IPS DF 4.7 (cell line): ENCODE results near the gene CYP21A2.
"Not testable (repeated sequence)": the region's sequence is repeated elsewhere in the genome, so short reads cannot be mapped to it uniquely, and the experiment has no call there.

ENCODE experiments used
- DNase-seq: peaks from one replicate; pipeline ENCODE4 v3.0.0-alpha.2; 2013; ENCODE audit warnings: low spot score; ENCODE audit errors: extremely low read depth

The CYP21A2 gene

DNA sequence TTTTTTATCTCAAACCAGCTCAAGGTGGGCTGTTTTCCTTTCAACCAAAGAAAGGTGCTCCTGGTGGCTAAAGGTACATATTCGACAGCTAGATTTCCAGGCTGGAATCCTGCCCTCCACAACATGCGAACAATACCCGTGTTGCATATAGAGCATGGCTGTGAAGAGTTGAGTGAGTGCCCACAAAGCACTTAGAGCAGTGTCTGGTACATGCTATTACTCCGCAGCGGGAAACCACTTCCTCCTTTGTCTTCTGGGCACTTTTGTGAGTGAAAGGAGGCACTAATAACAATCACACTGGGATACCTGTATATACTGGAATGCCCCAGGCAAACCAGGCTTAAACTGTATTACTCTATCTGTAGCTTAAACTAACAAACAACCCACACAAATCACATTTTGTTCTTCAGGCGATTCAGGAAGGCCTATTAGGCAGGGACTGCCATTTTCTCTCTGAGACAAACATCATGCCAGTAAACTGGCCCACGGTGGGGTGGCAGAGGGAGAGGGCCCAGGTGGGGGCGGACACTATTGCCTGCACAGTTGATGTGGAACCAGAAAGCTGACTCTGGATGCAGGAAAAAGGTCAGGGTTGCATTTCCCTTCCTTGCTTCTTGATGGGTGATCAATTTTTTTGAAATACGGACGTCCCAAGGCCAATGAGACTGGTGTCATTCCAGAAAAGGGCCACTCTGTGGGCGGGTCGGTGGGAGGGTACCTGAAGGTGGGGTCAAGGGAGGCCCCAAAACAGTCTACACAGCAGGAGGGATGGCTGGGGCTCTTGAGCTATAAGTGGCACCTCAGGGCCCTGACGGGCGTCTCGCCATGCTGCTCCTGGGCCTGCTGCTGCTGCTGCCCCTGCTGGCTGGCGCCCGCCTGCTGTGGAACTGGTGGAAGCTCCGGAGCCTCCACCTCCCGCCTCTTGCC lies at the start of gene CYP21A2:
CYP21A2 (plus strand) TSS at position 818 of the 927 bp plus-strand sequence; CDS start at position 826, 8 bp downstream.
- DNase-seq: not testable (repeated sequence)

DNA sequence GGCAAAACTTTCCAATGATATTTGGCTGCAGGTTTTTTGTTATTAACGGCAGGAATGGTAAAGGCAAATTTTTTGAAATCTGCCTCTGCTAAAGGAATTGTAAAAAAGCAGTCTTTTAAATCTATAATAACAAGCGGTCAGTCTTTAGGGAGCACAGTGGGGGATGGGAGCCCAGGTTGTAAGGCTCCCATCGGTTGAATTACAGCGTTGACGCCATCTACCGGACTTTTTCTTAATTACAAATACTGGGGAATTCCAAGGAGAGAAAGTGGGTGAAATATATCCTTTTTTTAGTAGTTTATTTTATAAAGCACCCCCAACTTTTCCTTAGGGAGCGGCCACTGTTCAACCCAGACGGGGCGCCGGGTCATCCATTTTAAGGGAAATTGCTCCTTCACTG lies 48.9 kb upstream of the CYP21A2 start:
- not testable (repeated sequence) for DNase-seq

DNA sequence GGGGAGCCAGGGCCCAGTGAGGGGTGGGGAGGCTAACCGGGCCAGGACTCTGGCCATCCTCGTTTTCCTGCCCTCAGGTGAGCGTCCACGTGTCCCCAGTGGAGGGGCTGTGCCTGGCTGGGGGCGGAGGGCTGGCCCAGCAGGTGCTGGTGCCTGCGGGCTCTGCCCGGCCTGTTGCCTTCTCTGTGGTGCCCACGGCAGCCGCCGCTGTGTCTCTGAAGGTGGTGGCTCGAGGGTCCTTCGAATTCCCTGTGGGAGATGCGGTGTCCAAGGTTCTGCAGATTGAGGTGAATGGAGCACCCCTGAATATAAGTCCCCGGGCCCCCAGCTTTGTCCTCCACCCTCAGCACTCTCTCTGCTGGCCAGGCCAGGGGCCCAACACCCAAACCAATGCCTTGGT lies 43.8 kb upstream of the CYP21A2 start:
- not testable (repeated sequence) for DNase-seq

- DNase-seq: not testable (repeated sequence)
Measured at GRCh38 chr6:31996385-31996784, 41.8 kb upstream of the CYP21A2 start.

DNA sequence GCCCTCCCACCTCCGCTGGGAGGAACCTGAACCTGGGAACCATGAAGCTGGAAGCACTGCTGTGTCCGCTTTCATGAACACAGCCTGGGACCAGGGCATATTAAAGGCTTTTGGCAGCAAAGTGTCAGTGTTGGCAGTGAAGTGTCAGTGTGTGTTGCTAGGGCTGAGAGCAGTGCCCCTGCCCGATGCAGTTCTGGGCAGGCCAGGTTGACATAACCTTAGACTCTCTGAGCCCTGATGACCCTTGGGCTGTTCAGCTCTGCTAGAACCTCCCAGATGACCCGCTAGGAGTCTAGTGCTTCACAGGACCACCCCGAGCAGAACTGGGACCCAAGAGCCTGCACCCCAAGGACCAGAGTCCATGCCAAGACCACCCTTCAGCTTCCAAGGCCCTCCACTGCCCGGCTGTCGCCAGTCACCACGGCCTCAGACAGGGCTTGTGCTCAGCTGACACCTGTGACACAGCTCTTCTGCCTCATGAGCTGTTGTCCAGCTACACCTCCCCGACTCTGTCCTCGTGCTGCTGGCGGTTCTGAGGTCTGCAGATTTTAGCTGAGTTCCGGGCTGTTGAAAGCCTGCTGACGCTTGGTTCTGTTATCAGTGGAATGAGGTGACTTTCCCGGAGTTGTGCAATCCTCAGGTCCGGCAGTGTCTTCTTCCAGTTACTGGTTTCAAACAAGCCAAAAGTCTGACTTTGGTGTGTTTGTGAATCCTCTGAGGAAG lies 35.5 kb upstream of the CYP21A2 start:
- not testable (repeated sequence) for DNase-seq

DNA sequence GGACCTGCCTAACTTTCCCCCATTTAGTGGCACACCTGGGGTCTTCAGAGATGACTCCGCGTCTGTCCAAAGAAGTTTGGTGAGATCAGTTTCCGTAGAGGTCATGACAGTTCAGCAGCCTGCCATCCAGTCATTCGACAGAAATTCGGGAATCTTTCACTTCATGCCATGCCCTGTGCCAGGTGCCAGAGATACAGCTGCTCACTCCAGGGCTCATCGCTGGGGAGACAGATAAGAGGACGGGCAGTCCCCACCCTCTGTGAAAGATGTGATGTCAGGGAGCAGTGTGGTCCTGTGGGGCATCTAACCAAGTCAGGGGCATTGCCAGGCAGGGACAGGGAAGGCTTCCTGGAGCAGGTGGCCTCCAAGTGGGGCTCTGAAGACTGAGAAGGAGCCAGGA lies 34.9 kb upstream of the CYP21A2 start:
- not testable (repeated sequence) for DNase-seq

GRCh38 chr6:32004393-32004792 lies 33.8 kb upstream of the CYP21A2 start:
- not testable (repeated sequence) for DNase-seq

DNA sequence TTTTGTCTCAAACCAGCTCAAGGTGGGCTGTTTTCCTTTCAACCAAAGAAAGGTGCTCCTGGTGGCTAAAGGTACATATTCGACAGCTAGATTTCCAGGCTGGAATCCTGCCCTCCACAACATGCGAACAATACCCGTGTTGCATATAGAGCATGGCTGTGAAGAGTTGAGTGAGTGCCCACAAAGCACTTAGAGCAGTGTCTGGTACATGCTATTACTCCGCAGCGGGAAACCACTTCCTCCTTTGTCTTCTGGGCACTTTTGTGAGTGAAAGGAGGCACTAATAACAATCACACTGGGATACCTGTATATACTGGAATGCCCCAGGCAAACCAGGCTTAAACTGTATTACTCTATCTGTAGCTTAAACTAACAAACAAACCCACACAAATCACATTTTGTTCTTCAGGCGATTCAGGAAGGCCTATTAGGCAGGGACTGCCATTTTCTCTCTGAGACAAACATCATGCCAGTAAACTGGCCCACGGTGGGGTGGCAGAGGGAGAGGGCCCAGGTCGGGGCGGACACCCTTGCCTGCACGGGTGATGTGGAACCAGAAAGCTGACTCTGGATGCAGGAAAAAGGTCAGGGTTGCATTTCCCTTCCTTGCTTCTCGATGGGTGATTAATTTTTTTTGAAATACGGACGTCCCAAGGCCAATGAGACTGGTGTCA lies 33.2 kb upstream of the CYP21A2 start:
- DNase-seq: not testable (repeated sequence)

GRCh38 chr6:32005538-32005880 lies 32.7 kb upstream of the CYP21A2 start:
- not testable (repeated sequence) for DNase-seq

DNA sequence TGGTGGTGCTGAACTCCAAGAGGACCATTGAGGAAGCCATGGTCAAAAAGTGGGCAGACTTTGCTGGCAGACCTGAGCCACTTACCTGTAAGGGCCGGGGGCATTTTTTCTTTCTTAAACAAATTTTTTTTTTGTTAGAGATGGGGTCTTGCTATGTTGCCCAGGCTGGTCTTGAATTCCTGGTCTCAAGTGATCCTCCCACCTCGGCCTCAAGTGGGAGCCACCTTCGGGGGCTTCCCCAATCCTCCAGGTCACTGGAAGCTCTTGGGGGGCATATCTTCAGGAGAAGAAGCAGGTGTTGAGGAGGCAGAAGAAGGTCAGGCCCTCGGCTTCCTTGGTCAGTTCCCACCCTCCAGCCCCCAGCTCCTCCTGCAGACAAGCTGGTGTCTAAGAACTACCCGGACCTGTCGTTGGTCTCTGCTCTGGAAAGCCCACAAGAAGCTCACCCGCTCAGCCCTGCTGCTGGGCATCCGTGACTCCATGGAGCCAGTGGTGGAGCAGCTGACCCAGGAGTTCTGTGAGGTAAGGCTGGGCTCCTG lies 32.2 kb upstream of the CYP21A2 start:
- not testable (repeated sequence) for DNase-seq

DNA sequence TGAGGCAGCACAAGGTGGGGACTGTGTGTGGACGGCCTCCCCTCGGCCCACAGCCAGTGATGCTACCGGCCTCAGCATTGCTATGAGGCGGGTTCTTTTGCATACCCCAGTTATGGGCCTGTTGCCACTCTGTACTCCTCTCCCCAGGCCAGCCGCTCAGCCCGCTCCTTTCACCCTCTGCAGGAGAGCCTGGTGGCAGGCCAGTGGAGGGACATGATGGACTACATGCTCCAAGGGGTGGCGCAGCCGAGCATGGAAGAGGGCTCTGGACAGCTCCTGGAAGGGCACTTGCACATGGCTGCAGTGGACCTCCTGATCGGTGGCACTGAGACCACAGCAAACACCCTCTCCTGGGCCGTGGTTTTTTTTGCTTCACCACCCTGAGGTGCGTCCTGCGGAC lies 31.1 kb upstream of the CYP21A2 start:
- not testable (repeated sequence) for DNase-seq

GRCh38 chr6:32008037-32008436 lies 30.2 kb upstream of the CYP21A2 start:
- not testable (repeated sequence) for DNase-seq

DNA sequence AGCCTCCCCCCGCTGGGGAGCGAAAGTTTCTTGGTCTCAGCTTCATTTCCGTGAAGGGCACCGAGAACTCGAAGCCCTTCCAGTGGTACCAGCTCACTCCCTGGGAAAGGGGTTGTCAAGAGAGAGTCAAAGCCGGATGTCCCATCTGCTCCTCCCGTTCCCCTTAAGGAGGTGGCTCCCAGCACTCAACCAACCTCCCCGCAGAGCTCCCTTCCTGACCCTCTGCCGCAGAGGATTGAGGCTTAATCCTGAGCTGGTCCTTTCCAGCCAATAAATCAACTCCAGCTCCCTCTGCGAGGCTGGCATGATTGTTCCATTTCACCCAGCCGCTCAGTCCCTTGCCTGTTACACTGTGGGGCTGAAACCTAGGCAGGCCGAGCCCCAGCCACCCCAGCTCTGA lies 29.6 kb upstream of the CYP21A2 start:
- DNase-seq: not testable (repeated sequence)

- not testable (repeated sequence) for DNase-seq
Measured at GRCh38 chr6:32009537-32009936, 28.7 kb upstream of the CYP21A2 start.

- DNase-seq: not testable (repeated sequence)
Measured at GRCh38 chr6:32010856-32011530, 27.2 kb upstream of the CYP21A2 start.

DNA sequence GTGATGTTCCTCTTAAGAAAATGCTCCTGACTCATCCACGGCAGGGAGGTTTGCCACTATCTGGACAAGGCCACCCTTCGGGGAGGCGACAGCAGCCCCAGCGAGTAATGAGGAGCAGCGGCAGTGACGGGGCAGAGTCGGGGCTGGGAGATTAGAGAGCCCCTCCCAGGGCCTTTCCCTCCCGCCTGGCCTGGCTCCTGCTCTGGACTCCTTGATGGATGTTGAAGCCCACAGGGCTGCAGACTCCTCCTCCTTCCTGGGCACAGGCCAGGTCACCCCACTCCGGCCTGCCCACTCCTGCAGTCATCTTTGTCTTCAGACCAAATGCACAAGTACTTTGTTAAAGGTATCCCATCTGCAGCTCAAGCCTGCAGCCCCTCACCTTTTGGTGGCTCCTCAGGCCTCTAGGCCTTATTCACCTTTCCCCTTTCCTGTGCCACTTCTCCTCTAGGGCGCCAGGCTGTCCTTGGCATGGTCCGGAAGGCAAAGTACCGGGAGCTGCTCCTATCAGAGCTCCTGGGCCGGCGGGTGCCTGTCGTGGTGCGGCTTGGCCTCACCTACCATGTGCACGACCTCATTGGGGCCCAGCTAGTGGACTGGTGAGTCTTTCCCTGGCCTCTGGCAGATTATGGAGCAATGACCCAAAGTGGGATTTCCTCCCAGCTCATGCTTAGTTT lies 25.1 kb upstream of the CYP21A2 start:
- not testable (repeated sequence) for DNase-seq

DNA sequence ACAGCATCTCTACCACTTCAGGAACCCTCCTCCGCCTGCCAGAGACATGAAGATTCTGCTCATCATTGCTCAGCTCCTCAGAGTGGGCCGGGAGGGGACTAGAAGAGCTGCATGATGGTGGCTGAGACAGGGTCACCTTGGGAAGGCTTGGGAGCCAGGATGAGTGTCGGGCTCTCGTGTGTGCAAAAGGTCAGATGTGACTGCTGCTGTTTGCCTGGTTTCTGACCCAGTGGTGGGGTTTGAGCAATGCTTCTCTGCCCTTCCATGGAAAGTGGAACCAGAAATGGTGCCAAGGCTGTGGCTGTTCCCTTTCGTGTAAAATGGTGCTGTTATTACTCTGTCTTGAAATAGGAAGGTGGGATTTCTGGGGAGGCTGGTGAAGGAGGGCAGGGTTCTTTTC lies 24.5 kb upstream of the CYP21A2 start:
- not testable (repeated sequence) for DNase-seq

- not testable (repeated sequence) for DNase-seq
Measured at GRCh38 chr6:32014547-32014946, 23.7 kb upstream of the CYP21A2 start, which contains the start of gene C4B. Gene C4B, plus strand, starts transcription at chr6:32014795. Its CDS starts 51 bp downstream, at chr6:32014846.

DNA sequence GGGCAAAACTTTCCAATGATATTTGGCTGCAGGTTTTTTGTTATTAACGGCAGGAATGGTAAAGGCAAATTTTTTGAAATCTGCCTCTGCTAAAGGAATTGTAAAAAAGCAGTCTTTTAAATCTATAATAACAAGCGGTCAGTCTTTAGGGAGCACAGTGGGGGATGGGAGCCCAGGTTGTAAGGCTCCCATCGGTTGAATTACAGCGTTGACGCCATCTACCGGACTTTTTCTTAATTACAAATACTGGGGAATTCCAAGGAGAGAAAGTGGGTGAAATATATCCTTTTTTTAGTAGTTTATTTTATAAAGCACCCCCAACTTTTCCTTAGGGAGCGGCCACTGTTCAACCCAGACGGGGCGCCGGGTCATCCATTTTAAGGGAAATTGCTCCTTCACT lies 16.1 kb upstream of the CYP21A2 start:
- DNase-seq: not testable (repeated sequence)

- not testable (repeated sequence) for DNase-seq
Measured at GRCh38 chr6:32028631-32029030, 9.6 kb upstream of the CYP21A2 start.
